NCI-H69 (cell line): ENCODE data around the gene KTN1.
A peak's percentile ranks its signal among the peaks of the same experiment; 100 is the strongest.

Source experiments
- DNase-seq: peaks from one replicate; lab custom pipeline; 2025; lab: John Stamatoyannopoulos, UW

The KTN1 gene

GRCh38 chr14:55711175-55711811 lies 131.3 kb downstream of the KTN1 start:
- no peak for DNase-seq

GRCh38 chr14:55712491-55712890 lies 132.5 kb downstream of the KTN1 start:
- no peak for DNase-seq

GRCh38 chr14:55713486-55713885 lies 133.5 kb downstream of the KTN1 start:
- no peak for DNase-seq

GRCh38 chr14:55715889-55716288 lies 135.9 kb downstream of the KTN1 start:
- no peak for DNase-seq

GRCh38 chr14:55717621-55718020 lies 137.6 kb downstream of the KTN1 start:
- DNase-seq = no peak

- no peak for DNase-seq
These were observed 138.5 kb downstream of the KTN1 start for GRCh38 chr14:55718551-55718950.

GRCh38 chr14:55720796-55721195 lies 140.8 kb downstream of the KTN1 start:
- DNase-seq = no peak

GRCh38 chr14:55721353-55721752 lies 141.3 kb downstream of the KTN1 start:
- DNase-seq = peak; percentile 38

GRCh38 chr14:55722054-55722453 lies 142.0 kb downstream of the KTN1 start:
- DNase-seq = no peak

- no peak for DNase-seq
These were observed 144.7 kb downstream of the KTN1 start for GRCh38 chr14:55724736-55725135.

GRCh38 chr14:55730592-55731310 lies 150.7 kb downstream of the KTN1 start:
- DNase-seq = peak; percentile 55

GRCh38 chr14:55731311-55731872 lies 151.4 kb downstream of the KTN1 start:
- no peak for DNase-seq

GRCh38 chr14:55731881-55732498 lies 152.0 kb downstream of the KTN1 start:
- DNase-seq = peak; percentile 68

- no peak for DNase-seq
These were observed 153.6 kb downstream of the KTN1 start for GRCh38 chr14:55733599-55733998.
